Measurements from ENCODE around the gene PTPDC1.

Gene PTPDC1

GRCh38 chr9:94068257-94068656 is 16.0 kb upstream of the PTPDC1 start:
- Histone ChIP-seq H2AFZ (ENCODE audit: low read length) (no peak overlapping the region), H3K9me3 (ENCODE audit: insufficient read depth, low read depth, low read length) (no peaks in the 10 kb centered on the region), H3K36me3 (ENCODE audit: insufficient read depth, low read length) (no peaks in the 10 kb centered on the region), H4K20me1 (ENCODE audit: insufficient read depth, low read length, poor library complexity, severe bottlenecking) (no peaks in the 10 kb centered on the region), H3K79me2 (ENCODE audit: insufficient read depth, low read length) (no peaks in the 10 kb centered on the region), H3K9me2 (replicated peaks; ENCODE audit: low read depth, low read length) (no peaks in the 10 kb centered on the region), H3F3A (ENCODE audit: low read depth) (no peaks in the 10 kb centered on the region), H3K4me3 (ENCODE audit: low read length, poor library complexity, severe bottlenecking) (no peak overlapping the region), H3K27me3 (ENCODE audit: insufficient read depth, low read length, poor library complexity, severe bottlenecking) (no peaks in the 10 kb centered on the region), H3K4me1 (ENCODE audit: insufficient read depth, low read length, poor library complexity, severe bottlenecking) (no peaks in the 10 kb centered on the region), H3K4me2 (ENCODE audit: low read depth, low read length, poor library complexity, severe bottlenecking) (no peak overlapping the region), H3K9ac (ENCODE audit: low read depth, low read length, poor library complexity, severe bottlenecking) (no peak overlapping the region)
- no peak for TF ChIP-seq EZH2phosphoT487 (IDR thresholded peaks at IDR 0.05; ENCODE audit: borderline replicate concordance)
- TF ChIP-seq, protein P1, sequence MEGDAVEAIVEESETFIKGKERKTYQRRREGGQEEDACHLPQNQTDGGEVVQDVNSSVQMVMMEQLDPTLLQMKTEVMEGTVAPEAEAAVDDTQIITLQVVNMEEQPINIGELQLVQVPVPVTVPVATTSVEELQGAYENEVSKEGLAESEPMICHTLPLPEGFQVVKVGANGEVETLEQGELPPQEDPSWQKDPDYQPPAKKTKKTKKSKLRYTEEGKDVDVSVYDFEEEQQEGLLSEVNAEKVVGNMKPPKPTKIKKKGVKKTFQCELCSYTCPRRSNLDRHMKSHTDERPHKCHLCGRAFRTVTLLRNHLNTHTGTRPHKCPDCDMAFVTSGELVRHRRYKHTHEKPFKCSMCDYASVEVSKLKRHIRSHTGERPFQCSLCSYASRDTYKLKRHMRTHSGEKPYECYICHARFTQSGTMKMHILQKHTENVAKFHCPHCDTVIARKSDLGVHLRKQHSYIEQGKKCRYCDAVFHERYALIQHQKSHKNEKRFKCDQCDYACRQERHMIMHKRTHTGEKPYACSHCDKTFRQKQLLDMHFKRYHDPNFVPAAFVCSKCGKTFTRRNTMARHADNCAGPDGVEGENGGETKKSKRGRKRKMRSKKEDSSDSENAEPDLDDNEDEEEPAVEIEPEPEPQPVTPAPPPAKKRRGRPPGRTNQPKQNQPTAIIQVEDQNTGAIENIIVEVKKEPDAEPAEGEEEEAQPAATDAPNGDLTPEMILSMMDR (conservative IDR thresholded peaks at IDR 0.05; ENCODE audit: low read length) = no peak

DNA sequence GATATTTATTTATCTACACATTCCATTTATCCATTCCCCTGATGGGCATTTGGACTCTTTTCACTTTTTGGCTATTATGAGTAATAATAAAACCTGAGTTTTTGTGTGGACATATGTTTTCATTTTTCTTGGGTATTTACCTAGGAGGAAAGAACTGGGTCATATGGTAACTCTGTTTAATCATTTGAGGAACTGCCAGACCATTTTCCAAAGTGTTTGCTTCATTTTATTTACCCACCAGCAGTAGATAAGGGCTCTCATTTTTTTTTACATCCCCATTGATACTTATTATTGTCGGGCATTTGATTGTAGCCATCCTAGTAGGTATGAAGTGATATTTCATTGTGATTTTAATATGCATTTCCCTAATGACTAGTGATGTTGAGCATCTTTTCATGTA is 7.7 kb upstream of the PTPDC1 start:
- Histone ChIP-seq H3K4me1 (ENCODE audit: insufficient read depth, low read length, poor library complexity, severe bottlenecking) (no peaks in the 10 kb centered on the region), H3K27me3 (ENCODE audit: insufficient read depth, low read length, poor library complexity, severe bottlenecking) (no peaks in the 10 kb centered on the region), H4K20me1 (ENCODE audit: insufficient read depth, low read length, poor library complexity, severe bottlenecking) (no peaks in the 10 kb centered on the region), H2AFZ (ENCODE audit: low read length) (no peak overlapping the region), H3K9ac (ENCODE audit: low read depth, low read length, poor library complexity, severe bottlenecking) (no peak overlapping the region), H3K9me2 (replicated peaks; ENCODE audit: low read depth, low read length) (no peaks in the 10 kb centered on the region), H3F3A (ENCODE audit: low read depth) (no peaks in the 10 kb centered on the region), H3K4me2 (ENCODE audit: low read depth, low read length, poor library complexity, severe bottlenecking) (no peak overlapping the region), H3K4me3 (ENCODE audit: low read length, poor library complexity, severe bottlenecking) (no peak overlapping the region), H3K79me2 (ENCODE audit: insufficient read depth, low read length) (no peaks in the 10 kb centered on the region), H3K9me3 (ENCODE audit: insufficient read depth, low read depth, low read length) (no peaks in the 10 kb centered on the region), H3K36me3 (ENCODE audit: insufficient read depth, low read length) (no peaks in the 10 kb centered on the region)
- TF ChIP-seq, protein P1 (conservative IDR thresholded peaks at IDR 0.05; ENCODE audit: low read length) = no peak
- no peak for TF ChIP-seq EZH2phosphoT487 (IDR thresholded peaks at IDR 0.05; ENCODE audit: borderline replicate concordance)

DNA sequence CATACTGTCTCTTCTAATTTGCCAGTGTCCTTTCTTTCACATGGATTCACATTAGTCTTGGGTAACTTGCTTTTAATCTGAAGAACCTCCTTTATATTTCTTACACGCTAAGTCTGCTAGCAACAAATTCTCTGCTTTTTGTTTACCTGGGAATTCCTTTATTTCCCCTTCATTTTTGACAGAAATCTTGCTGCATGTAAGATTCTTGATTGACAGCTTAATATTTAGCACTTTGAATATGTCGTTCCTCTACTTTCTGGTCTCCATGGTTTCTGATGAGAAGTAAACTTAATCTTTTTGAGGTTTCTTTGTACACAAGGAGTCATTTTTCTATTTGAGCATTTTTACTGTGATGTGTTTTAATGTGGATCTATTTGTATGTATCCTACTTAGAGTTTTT is 6.2 kb upstream of the PTPDC1 start:
- Histone ChIP-seq H3F3A (ENCODE audit: low read depth) (no peaks in the 10 kb centered on the region), H3K4me1 (ENCODE audit: insufficient read depth, low read length, poor library complexity, severe bottlenecking) (no peaks in the 10 kb centered on the region), H3K9me3 (ENCODE audit: insufficient read depth, low read depth, low read length) (no peaks in the 10 kb centered on the region), H3K79me2 (ENCODE audit: insufficient read depth, low read length) (no peaks in the 10 kb centered on the region), H3K4me3 (ENCODE audit: low read length, poor library complexity, severe bottlenecking) (no peak overlapping the region), H3K9me2 (replicated peaks; ENCODE audit: low read depth, low read length) (no peaks in the 10 kb centered on the region), H3K27me3 (ENCODE audit: insufficient read depth, low read length, poor library complexity, severe bottlenecking) (no peaks in the 10 kb centered on the region), H2AFZ (ENCODE audit: low read length) (no peak overlapping the region), H3K4me2 (ENCODE audit: low read depth, low read length, poor library complexity, severe bottlenecking) (no peak overlapping the region), H4K20me1 (ENCODE audit: insufficient read depth, low read length, poor library complexity, severe bottlenecking) (no peaks in the 10 kb centered on the region), H3K9ac (ENCODE audit: low read depth, low read length, poor library complexity, severe bottlenecking) (no peak overlapping the region), H3K36me3 (ENCODE audit: insufficient read depth, low read length) (no peaks in the 10 kb centered on the region)
- TF ChIP-seq EZH2phosphoT487 (IDR thresholded peaks at IDR 0.05; ENCODE audit: borderline replicate concordance) = no peak

DNA sequence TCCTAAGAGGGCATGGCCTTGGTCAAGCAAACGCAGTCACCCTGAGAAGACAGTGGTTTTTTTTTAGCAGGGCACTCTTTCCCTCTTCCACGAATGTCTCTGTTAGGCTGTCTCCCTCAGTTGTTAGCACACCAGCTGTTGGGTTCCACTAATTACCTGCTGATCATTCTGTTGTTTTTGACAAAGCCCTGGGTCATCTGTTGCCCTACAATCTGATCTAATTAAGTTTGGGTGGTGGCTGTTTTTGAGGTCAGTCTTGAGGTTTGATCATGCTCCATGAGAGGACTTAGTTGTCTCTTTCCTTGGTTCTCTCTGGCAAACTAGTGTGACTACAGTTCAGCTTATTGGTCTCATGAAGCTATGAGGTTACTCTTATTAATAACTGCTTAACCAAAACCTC is 5.0 kb upstream of the PTPDC1 start:
- no peak overlapping the region for H3K4me2 ChIP-seq (ENCODE audit: low read depth, low read length, poor library complexity, severe bottlenecking)
- H3K9me2 ChIP-seq (replicated peaks; ENCODE audit: low read depth, low read length) = no peaks in the 10 kb centered on the region
- H3K4me1 ChIP-seq (ENCODE audit: insufficient read depth, low read length, poor library complexity, severe bottlenecking) = no peaks in the 10 kb centered on the region
- H3K9me3 ChIP-seq (ENCODE audit: insufficient read depth, low read depth, low read length) = no peaks in the 10 kb centered on the region
- no peak overlapping the region for H2AFZ ChIP-seq (ENCODE audit: low read length)
- H3K27me3 ChIP-seq (ENCODE audit: insufficient read depth, low read length, poor library complexity, severe bottlenecking) = no peaks in the 10 kb centered on the region
- H3F3A ChIP-seq (ENCODE audit: low read depth) = no peaks in the 10 kb centered on the region
- no peak overlapping the region for H3K4me3 ChIP-seq (ENCODE audit: low read length, poor library complexity, severe bottlenecking)
- no peaks in the 10 kb centered on the region for H3K79me2 ChIP-seq (ENCODE audit: insufficient read depth, low read length)
- no peaks in the 10 kb centered on the region for H3K36me3 ChIP-seq (ENCODE audit: insufficient read depth, low read length)
- TF ChIP-seq, protein P1 (conservative IDR thresholded peaks at IDR 0.05; ENCODE audit: low read length) = no peak
- TF ChIP-seq EZH2phosphoT487 (IDR thresholded peaks at IDR 0.05; ENCODE audit: borderline replicate concordance) = no peak
- H3K9ac ChIP-seq (ENCODE audit: low read depth, low read length, poor library complexity, severe bottlenecking) = no peak overlapping the region
- no peaks in the 10 kb centered on the region for H4K20me1 ChIP-seq (ENCODE audit: insufficient read depth, low read length, poor library complexity, severe bottlenecking)

Data from Loucy (cell line).